Liver (tissue), 3 donors: Measurements from ENCODE around the gene ZNF24.

Source experiments
- FOXA1 ChIP-seq: IDR thresholded peaks from 2 replicates; pipeline ENCODE4 v1.6.1; 2016; ENCODE audit warnings: antibody characterized with exemption
- JUND ChIP-seq, 2 donors: IDR thresholded peaks; 2 replicates each; pipeline ENCODE4 v1.6.1; 2016; ENCODE audit warnings: antibody characterized with exemption in 2 of 2
- RAD21 ChIP-seq, 2 donors: IDR thresholded peaks; 2 replicates each; pipeline ENCODE4 v1.6.1; 2016; ENCODE audit warnings: antibody characterized with exemption in 2 of 2, mild to moderate bottlenecking in 2 of 2
- RXRA ChIP-seq, 2 donors: IDR thresholded peaks; 2 replicates each; pipeline ENCODE4 v1.6.1; 2017 to 2018; ENCODE audit warnings: antibody characterized with exemption in 2 of 2, mild to moderate bottlenecking in 1 of 2
- TAF1 ChIP-seq: conservative IDR thresholded peaks from 2 replicates; pipeline ENCODE4 v1.6.1; 2016; ENCODE audit warnings: antibody characterized with exemption, mild to moderate bottlenecking
- YY1 ChIP-seq: IDR thresholded peaks from 2 replicates; pipeline ENCODE4 v1.6.1; 2016; ENCODE audit warnings: antibody characterized with exemption, mild to moderate bottlenecking
- ZBTB33 ChIP-seq: IDR thresholded peaks from 2 replicates; pipeline ENCODE4 v1.6.1; 2016; ENCODE audit warnings: antibody characterized with exemption
- TF ChIP-seq, protein P1 (sequence below): IDR thresholded peaks from 2 replicates; pipeline ENCODE4 v1.6.1; 2016; ENCODE audit warnings: antibody characterized with exemption, mild to moderate bottlenecking
- TF ChIP-seq, protein P2 (sequence below): fragments of 150-350 bp; IDR thresholded peaks from 2 replicates; pipeline ENCODE4 v1.5.1; 2017; ENCODE audit warnings: improper control_type of control experiment, low read depth, low read length; ENCODE audit not compliant: missing input control
- TF ChIP-seq, protein P3 (sequence below): IDR thresholded peaks from 2 replicates; pipeline ENCODE4 v1.6.1; 2016; ENCODE audit warnings: antibody characterized with exemption
- donor health status: healthy.
- donor health status: healthy.

GRCh38 chr18:35392375-35392774 lies 48.2 kb upstream of the ZNF24 start:
- TF ChIP-seq, protein P1, sequence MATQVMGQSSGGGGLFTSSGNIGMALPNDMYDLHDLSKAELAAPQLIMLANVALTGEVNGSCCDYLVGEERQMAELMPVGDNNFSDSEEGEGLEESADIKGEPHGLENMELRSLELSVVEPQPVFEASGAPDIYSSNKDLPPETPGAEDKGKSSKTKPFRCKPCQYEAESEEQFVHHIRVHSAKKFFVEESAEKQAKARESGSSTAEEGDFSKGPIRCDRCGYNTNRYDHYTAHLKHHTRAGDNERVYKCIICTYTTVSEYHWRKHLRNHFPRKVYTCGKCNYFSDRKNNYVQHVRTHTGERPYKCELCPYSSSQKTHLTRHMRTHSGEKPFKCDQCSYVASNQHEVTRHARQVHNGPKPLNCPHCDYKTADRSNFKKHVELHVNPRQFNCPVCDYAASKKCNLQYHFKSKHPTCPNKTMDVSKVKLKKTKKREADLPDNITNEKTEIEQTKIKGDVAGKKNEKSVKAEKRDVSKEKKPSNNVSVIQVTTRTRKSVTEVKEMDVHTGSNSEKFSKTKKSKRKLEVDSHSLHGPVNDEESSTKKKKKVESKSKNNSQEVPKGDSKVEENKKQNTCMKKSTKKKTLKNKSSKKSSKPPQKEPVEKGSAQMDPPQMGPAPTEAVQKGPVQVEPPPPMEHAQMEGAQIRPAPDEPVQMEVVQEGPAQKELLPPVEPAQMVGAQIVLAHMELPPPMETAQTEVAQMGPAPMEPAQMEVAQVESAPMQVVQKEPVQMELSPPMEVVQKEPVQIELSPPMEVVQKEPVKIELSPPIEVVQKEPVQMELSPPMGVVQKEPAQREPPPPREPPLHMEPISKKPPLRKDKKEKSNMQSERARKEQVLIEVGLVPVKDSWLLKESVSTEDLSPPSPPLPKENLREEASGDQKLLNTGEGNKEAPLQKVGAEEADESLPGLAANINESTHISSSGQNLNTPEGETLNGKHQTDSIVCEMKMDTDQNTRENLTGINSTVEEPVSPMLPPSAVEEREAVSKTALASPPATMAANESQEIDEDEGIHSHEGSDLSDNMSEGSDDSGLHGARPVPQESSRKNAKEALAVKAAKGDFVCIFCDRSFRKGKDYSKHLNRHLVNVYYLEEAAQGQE = no peak
- TF ChIP-seq TAF1 (no peak), YY1 (no peak), ZBTB33 (no peak), FOXA1 (no peak), JUND (IDR thresholded peaks at IDR 0.05) (no peak), RAD21 (IDR thresholded peaks at IDR 0.05) (no peak), RXRA (IDR thresholded peaks at IDR 0.05) (no peak)
- TF ChIP-seq, protein P2, sequence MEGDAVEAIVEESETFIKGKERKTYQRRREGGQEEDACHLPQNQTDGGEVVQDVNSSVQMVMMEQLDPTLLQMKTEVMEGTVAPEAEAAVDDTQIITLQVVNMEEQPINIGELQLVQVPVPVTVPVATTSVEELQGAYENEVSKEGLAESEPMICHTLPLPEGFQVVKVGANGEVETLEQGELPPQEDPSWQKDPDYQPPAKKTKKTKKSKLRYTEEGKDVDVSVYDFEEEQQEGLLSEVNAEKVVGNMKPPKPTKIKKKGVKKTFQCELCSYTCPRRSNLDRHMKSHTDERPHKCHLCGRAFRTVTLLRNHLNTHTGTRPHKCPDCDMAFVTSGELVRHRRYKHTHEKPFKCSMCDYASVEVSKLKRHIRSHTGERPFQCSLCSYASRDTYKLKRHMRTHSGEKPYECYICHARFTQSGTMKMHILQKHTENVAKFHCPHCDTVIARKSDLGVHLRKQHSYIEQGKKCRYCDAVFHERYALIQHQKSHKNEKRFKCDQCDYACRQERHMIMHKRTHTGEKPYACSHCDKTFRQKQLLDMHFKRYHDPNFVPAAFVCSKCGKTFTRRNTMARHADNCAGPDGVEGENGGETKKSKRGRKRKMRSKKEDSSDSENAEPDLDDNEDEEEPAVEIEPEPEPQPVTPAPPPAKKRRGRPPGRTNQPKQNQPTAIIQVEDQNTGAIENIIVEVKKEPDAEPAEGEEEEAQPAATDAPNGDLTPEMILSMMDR = no peak
- TF ChIP-seq, protein P3, sequence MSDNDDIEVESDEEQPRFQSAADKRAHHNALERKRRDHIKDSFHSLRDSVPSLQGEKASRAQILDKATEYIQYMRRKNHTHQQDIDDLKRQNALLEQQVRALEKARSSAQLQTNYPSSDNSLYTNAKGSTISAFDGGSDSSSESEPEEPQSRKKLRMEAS = no peak
